T-helper 2 cell treated with Interferon-gamma antibody and Interleukin-4, amounts not matched to agents 5 μg/mL and 100 μg/mL, for 36 hours (primary cell): ENCODE data around the gene AATK.

ENCODE experiments used
- DNase-seq: peaks from one replicate; pipeline ENCODE4 v3.0.0; 2021; ENCODE audit warnings: low spot score
- H3K27ac Mint-ChIP-seq: one replicate; pipeline ENCODE4 v1.8.0; 2021; ENCODE audit warnings: mild to moderate bottlenecking, mixed read lengths
- H3K27me3 Mint-ChIP-seq: one replicate; pipeline ENCODE4 v1.8.0; 2021; ENCODE audit warnings: low read depth, mixed read lengths
- H3K36me3 Mint-ChIP-seq: one replicate; pipeline ENCODE4 v1.8.0; 2021; ENCODE audit warnings: low read depth, mixed read lengths
- H3K4me1 Mint-ChIP-seq: one replicate; pipeline ENCODE4 v1.8.0; 2021; ENCODE audit warnings: low read depth, mixed read lengths
- H3K4me3 Mint-ChIP-seq: one replicate; pipeline ENCODE4 v1.8.0; 2022; ENCODE audit warnings: mild to moderate bottlenecking, moderate library complexity, mixed read lengths
- H3K9me3 Mint-ChIP-seq: one replicate; pipeline ENCODE4 v1.8.0; 2021; ENCODE audit warnings: mixed read lengths

Gene AATK

GRCh38 chr17:81070541-81071246 is 95.3 kb downstream of the AATK start:
- Mint-ChIP-seq H3K27me3 (no peaks in the 10 kb centered on the region), H3K4me3 (no peak overlapping the region), H3K9me3 (no peaks in the 10 kb centered on the region), H3K27ac (no peak overlapping the region), H3K36me3 (no peaks in the 10 kb centered on the region), H3K4me1 (no peaks in the 10 kb centered on the region)
- no peak for DNase-seq

- H3K9me3 Mint-ChIP-seq = no peaks in the 10 kb centered on the region
- H3K4me1 Mint-ChIP-seq = no peaks in the 10 kb centered on the region
- no peak overlapping the region for H3K4me3 Mint-ChIP-seq
- H3K27me3 Mint-ChIP-seq = no peaks in the 10 kb centered on the region
- no peak overlapping the region for H3K27ac Mint-ChIP-seq
- no peak for DNase-seq
- H3K36me3 Mint-ChIP-seq = no peaks in the 10 kb centered on the region
Measured at GRCh38 chr17:81069135-81069645, 96.8 kb downstream of the AATK start.

DNA sequence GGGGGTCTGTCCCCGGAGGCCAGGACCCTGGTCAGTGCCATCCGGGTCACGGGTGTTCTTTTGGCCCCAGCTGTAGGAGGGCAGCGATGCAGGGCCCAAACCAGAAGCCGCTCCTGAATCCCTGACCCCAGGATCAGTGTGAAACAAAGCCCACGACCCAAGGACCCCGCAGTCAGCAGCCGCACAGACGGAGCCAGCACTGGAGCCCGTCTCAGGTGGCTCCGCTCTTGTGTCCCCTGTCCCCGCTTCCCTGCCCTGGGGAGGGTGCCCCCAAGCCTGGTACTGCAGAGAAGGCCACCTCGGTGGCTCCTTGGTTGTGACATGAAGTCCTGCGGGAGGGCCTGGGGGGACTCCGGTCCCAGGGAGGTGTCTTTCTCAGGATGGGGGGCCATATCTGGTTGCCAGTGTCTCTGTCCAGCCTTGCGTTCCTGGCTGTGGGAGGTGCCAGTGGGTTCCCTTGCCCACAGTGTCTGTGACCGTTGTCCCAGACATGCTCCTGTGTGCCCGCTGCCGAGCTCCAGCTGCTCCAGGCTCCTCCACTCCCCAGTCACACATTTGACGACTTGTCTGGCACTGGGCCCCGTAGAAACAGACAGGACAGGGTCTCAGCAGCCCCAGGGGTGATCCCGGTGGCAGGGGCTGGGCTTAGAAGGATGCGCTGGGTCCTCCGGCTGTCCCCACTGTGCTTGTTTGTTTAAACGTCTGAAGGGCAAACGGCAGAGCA is 97.4 kb downstream of the AATK start:
- H3K27ac Mint-ChIP-seq = no peak overlapping the region
- no peaks in the 10 kb centered on the region for H3K4me1 Mint-ChIP-seq
- no peak for DNase-seq
- H3K9me3 Mint-ChIP-seq = no peaks in the 10 kb centered on the region
- no peaks in the 10 kb centered on the region for H3K36me3 Mint-ChIP-seq
- H3K4me3 Mint-ChIP-seq = no peak overlapping the region
- H3K27me3 Mint-ChIP-seq = no peaks in the 10 kb centered on the region

GRCh38 chr17:81067391-81067811 is 98.6 kb downstream of the AATK start:
- no peak overlapping the region for H3K27ac Mint-ChIP-seq
- H3K4me3 Mint-ChIP-seq = no peak overlapping the region
- H3K4me1 Mint-ChIP-seq = no peaks in the 10 kb centered on the region
- H3K36me3 Mint-ChIP-seq = no peaks in the 10 kb centered on the region
- no peak for DNase-seq
- H3K27me3 Mint-ChIP-seq = no peaks in the 10 kb centered on the region
- no peaks in the 10 kb centered on the region for H3K9me3 Mint-ChIP-seq
